ENCODE results near the gene ANKRD13D.

ANKRD13D gene

DNA sequence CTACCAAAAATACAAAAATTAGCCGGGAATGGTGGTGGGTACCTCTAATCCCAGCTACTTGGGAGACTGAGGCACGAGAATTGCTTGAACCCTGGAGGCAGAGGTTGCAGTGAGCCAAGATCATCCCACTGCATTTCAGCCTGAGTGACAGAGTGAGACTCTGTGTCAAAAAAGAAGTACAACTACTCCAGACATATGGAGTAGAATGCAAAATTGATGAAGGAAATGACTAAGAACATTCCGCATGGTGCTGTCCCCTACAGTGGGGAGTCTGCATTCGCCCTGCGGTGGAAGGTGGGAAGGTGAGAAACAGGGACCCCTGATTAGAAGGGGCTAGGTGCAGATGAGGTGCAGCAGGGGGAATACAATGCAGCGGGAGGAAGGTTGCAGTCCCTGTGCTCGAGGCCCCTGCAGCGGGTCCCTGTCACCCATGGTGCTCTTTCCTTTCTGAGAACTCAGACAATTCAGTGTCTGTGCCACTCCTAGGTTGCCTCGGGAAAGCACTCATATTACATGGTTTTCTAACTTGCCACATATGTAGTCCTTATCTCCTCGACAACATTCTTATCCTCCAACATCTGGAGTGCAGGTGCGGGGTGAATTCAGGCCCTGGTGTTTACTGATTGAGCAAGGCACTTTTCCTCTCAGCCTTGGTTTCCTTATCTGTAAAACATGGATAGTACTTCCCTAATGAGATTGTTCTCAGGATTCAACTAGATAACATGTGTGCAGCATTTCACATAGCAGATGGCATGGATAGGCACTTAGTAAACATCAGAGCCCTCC, 59.1 kb downstream of the ANKRD13D start:
- no peak for DNase-seq
- no peak overlapping the region for H3K27ac ChIP-seq (ENCODE audit: insufficient read depth, low read length, poor library complexity, severe bottlenecking)
- no peaks in the 10 kb centered on the region for H3K36me3 ChIP-seq (ENCODE audit: control insufficient read depth, insufficient read depth, low read length)
- H3K27me3 ChIP-seq (replicated peaks; ENCODE audit: control insufficient read depth, insufficient read depth, low read length, poor library complexity, severe bottlenecking) = no peaks in the 10 kb centered on the region
- H3K4me1 ChIP-seq (ENCODE audit: control insufficient read depth, insufficient read depth, low read length, poor library complexity, severe bottlenecking) = peaks cover 36% of the 10 kb centered on the region
- H3K9me3 ChIP-seq (ENCODE audit: control insufficient read depth, low read length) = no peaks in the 10 kb centered on the region
- H3K4me3 ChIP-seq (ENCODE audit: insufficient read depth, low read depth, low read length, poor library complexity, severe bottlenecking) = no peak overlapping the region

DNA sequence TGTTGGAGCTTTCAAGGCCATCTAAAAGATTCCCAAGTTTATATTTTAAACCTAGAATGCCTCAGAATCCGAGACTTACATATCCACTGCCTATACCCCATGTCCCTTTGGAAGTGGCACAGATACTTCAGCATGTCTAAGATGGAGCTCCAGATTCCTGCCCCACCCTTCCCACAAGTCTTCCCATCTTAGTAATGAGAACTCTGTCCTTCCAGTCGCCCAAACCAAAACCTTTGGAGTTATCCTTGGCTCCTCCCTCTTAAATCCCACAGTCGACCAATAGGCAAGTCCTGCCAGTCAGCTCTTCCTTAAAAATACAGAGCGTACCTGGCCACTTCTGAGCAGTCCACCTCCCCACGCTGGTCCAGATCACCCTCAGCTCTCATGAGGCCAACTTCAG, 59.9 kb downstream of the ANKRD13D start:
- DNase-seq = no peak
- H3K27ac ChIP-seq (ENCODE audit: insufficient read depth, low read length, poor library complexity, severe bottlenecking) = no peak overlapping the region
- no peaks in the 10 kb centered on the region for H3K36me3 ChIP-seq (ENCODE audit: control insufficient read depth, insufficient read depth, low read length)
- H3K9me3 ChIP-seq (ENCODE audit: control insufficient read depth, low read length) = no peaks in the 10 kb centered on the region
- peaks cover 38% of the 10 kb centered on the region for H3K4me1 ChIP-seq (ENCODE audit: control insufficient read depth, insufficient read depth, low read length, poor library complexity, severe bottlenecking)
- H3K27me3 ChIP-seq (replicated peaks; ENCODE audit: control insufficient read depth, insufficient read depth, low read length, poor library complexity, severe bottlenecking) = no peaks in the 10 kb centered on the region
- H3K4me3 ChIP-seq (ENCODE audit: insufficient read depth, low read depth, low read length, poor library complexity, severe bottlenecking) = no peak overlapping the region

DNA sequence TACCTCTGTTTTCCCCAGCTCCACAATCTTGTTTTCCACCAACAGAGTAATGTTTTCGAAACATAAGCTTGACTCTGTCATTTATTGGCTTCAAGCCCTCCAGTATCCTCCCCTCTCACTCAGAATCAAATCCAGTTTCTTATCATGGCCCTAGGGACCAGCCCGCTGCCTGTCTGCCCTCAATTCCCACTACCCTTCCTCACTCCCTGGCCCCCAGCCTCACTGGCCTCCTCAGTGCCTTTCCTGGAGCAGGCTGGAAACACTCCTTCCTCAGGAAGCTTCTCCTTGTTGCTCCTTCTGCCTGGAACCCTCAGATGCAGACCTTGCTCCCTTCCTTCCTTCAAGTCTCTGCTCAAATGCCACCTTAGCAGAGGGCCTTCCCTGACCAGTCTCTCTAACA, 60.4 kb downstream of the ANKRD13D start:
- H3K4me3 ChIP-seq (ENCODE audit: insufficient read depth, low read depth, low read length, poor library complexity, severe bottlenecking) = no peak overlapping the region
- no peaks in the 10 kb centered on the region for H3K9me3 ChIP-seq (ENCODE audit: control insufficient read depth, low read length)
- no peak for DNase-seq
- H3K27ac ChIP-seq (ENCODE audit: insufficient read depth, low read length, poor library complexity, severe bottlenecking) = no peak overlapping the region
- H3K36me3 ChIP-seq (ENCODE audit: control insufficient read depth, insufficient read depth, low read length) = no peaks in the 10 kb centered on the region
- H3K4me1 ChIP-seq (ENCODE audit: control insufficient read depth, insufficient read depth, low read length, poor library complexity, severe bottlenecking) = peaks cover 38% of the 10 kb centered on the region
- no peaks in the 10 kb centered on the region for H3K27me3 ChIP-seq (replicated peaks; ENCODE audit: control insufficient read depth, insufficient read depth, low read length, poor library complexity, severe bottlenecking)

DNA sequence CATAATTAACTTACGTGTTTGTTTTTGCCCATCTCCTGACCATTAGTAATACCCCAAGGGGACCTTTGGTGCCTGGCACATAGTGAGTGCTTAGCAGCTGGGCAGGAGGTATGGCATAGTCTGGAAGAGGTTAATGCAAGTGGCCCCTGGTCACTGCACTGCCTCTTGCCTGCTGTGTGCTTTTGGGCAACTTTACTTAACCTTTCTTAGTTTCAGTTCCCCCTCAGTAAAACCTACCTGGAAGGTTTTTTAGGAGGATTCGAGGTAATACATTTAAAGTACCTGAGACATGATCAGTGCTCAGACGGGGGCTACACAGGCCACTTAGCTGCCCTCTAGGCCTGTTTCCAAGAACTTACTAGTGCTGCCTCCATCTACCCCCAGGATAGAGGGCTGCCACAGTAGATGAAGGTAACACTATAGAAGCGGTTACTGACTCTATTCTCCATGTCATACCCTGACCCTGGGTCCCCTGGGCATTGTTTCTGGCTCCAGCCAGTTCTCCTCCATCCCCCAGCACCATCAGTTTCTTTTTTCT, 60.9 kb downstream of the ANKRD13D start:
- Histone ChIP-seq H3K36me3 (ENCODE audit: control insufficient read depth, insufficient read depth, low read length) (no peaks in the 10 kb centered on the region), H3K27me3 (replicated peaks; ENCODE audit: control insufficient read depth, insufficient read depth, low read length, poor library complexity, severe bottlenecking) (no peaks in the 10 kb centered on the region), H3K27ac (ENCODE audit: insufficient read depth, low read length, poor library complexity, severe bottlenecking) (no peak overlapping the region), H3K4me1 (ENCODE audit: control insufficient read depth, insufficient read depth, low read length, poor library complexity, severe bottlenecking) (peaks cover 42% of the 10 kb centered on the region), H3K9me3 (ENCODE audit: control insufficient read depth, low read length) (no peaks in the 10 kb centered on the region), H3K4me3 (ENCODE audit: insufficient read depth, low read depth, low read length, poor library complexity, severe bottlenecking) (no peak overlapping the region)
- no peak for DNase-seq

DNA sequence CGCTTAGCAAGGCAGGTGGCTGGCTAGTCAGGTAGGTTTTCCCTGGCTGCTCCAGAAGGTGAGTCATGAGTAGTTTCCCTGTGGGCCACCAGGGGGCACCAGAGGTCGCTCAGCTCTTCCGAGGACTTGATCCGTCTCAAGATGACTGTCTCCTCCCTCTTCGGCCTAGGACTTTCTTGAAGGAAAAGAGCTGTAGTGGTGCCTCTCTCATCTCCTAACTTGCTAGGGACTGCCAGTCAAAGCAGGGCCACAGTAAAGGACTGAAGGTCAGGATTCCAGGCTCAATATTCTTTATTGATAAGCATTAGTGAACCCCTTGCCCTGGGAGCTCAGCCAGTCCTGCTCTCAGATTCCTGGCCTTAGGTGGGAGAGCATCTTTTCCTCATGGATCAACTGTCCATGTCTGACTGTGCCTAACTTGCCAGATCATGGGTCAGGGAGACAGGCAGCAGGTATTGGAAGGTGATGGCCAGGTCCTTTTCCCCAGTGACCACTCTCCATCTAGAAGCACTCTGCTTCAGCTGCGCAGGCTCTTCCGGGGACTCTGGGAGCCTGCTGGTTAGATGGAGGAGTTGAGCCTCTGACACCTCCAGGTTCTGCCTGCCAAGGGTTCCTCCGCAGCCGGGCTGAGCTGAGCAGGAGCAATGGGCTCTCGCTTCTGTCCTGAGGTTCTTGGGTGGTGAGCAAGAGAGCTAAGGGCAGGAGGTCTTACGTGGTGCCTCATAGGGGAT, 62.3 kb downstream of the ANKRD13D start:
- DNase-seq = peak; percentile 44 to 53 (median 47)
- Histone ChIP-seq H3K4me3 (ENCODE audit: insufficient read depth, low read depth, low read length, poor library complexity, severe bottlenecking) (no peak overlapping the region), H3K4me1 (ENCODE audit: control insufficient read depth, insufficient read depth, low read length, poor library complexity, severe bottlenecking) (peaks cover 40% of the 10 kb centered on the region), H3K36me3 (ENCODE audit: control insufficient read depth, insufficient read depth, low read length) (no peaks in the 10 kb centered on the region), H3K27me3 (replicated peaks; ENCODE audit: control insufficient read depth, insufficient read depth, low read length, poor library complexity, severe bottlenecking) (no peaks in the 10 kb centered on the region), H3K27ac (ENCODE audit: insufficient read depth, low read length, poor library complexity, severe bottlenecking) (peak overlapping the region; percentile 57), H3K9me3 (ENCODE audit: control insufficient read depth, low read length) (no peaks in the 10 kb centered on the region)
